Sigmoid colon (tissue), 7 donors: ENCODE results near the gene TRIM9. TPM values are rescaled to one million over a fixed set of nuclear protein-coding genes. Genes with fewer than 3 reads are reported as not detected.

Source experiments
- DNase-seq: peaks from one replicate; pipeline ENCODE4 v3.0.0-alpha.2; 2019
- H3K27ac ChIP-seq, 4 donors: fragments of 200-600 bp; sonication (generic); one replicate each; pipeline ENCODE4 v1.5.1; 2016 to 2019; ENCODE audit warnings: mild to moderate bottlenecking in 1 of 4
- H3K27me3 ChIP-seq, 3 donors: fragments of 200-600 bp; sonication (generic); one replicate each; pipeline ENCODE4 v1.5.1; 2019; ENCODE audit warnings: mild to moderate bottlenecking in 1 of 3
- H3K36me3 ChIP-seq, 4 donors: fragments of 200-600 bp; sonication (generic); one replicate each; pipeline ENCODE4 v1.5.1; 2016 to 2019
- H3K4me1 ChIP-seq, 4 donors: fragments of 200-600 bp; sonication (generic); one replicate each; pipeline ENCODE4 v1.5.1; 2017 to 2019
- H3K4me3 ChIP-seq, 4 donors: fragments of 200-600 bp; sonication (generic); one replicate each; pipeline ENCODE4 v1.5.1; 2017 to 2019; ENCODE audit warnings: mild to moderate bottlenecking in 2 of 4, moderate library complexity in 1 of 4
- H3K9me3 ChIP-seq, 4 donors: fragments of 200-600 bp in 3 of 4; sonication (generic) in 3 of 4; one replicate each; pipeline versions ENCODE4 v1.5.1 to v1.6.1; 2013 to 2019
- EP300 ChIP-seq, 4 donors: sonication (generic); formaldehyde crosslinking; IDR thresholded peaks; one replicate each; pipeline ENCODE4 v1.6.1; 2017; ENCODE audit warnings: antibody characterized with exemption in 4 of 4
- POLR2A ChIP-seq, 2 donors: fragments of 450-650 bp; IDR thresholded peaks; one replicate each; pipeline ENCODE4 v1.6.1; 2016; ENCODE audit warnings: antibody characterized with exemption in 2 of 2, mild to moderate bottlenecking in 2 of 2, moderate library complexity in 2 of 2
- POLR2AphosphoS5 ChIP-seq, 4 donors: sonication (generic); formaldehyde crosslinking; IDR thresholded peaks; one replicate each; pipeline ENCODE4 v1.6.1; 2017; ENCODE audit warnings: antibody characterized with exemption in 4 of 4
- WGBS, 2 donors: extraction: QIAGEN DNeasy Blood & Tissue Kit; methylation state at CpG; one replicate each; pipeline ENCODE4 v1.1.7; 2013; 5-methylcytosine and 5-hydroxymethylcytosine counted together
- intact Hi-C: fragments of 100-400 bp; cut with DNase I; formaldehyde crosslinking; loops from one replicate; pipeline ENCODE4 v1.15.1; 2023
- polyA plus RNA-seq, 3 donors: library from polyadenylated mRNA; stranded (reverse); fragments of 200-250 nt; gene quantifications; one replicate each; pipeline ENCODE4 v1.2.3, GENCODE V29; 2013
- total RNA-seq, 4 donors: library from RNA; depleted of rRNA; stranded (reverse); fragments of >200 nt; gene quantifications; one replicate each; pipeline ENCODE4 v1.1.0, GENCODE V29; 2016
- TF ChIP-seq, protein P1 (sequence below), 4 experiments: fragments of 450-650 bp in 3 of 4; fragments of 200-600 bp in 1 of 4; IDR thresholded peaks; one replicate each; pipeline ENCODE4 v1.5.1; 2016 to 2019; ENCODE audit warnings: antibody characterized with exemption in 4 of 4, mild to moderate bottlenecking in 3 of 4, moderate library complexity in 2 of 4
- donor health status: healthy with polysubstance abuse.
- donor health status: Bipolar disorder and iron deficiency.
- donor health status: healthy.

The TRIM9 gene
- total and polyA plus RNA-seq, 7 donors, result 2.4 to 21.0 (median 13.5) TPM

GRCh38 chr14:51058382-51058781, 36.5 kb downstream of the TRIM9 start:
- WGBS, 2 donors, result 88 to 93% methylated on average over 4 of the region's 4 CpGs
- intact Hi-C loops, result no loop called here
- Histone ChIP-seq H3K27ac (no peak overlapping the region), H3K36me3 (no peaks in the 10 kb centered on the region), H3K9me3 (no peaks in the 10 kb centered on the region), H3K4me1 (no peaks in the 10 kb centered on the region), H3K4me3 (no peak overlapping the region), H3K27me3 (no peaks in the 10 kb centered on the region)
- TF ChIP-seq POLR2AphosphoS5 (IDR thresholded peaks at IDR 0.05), result no peak
- TF ChIP-seq EP300 (IDR thresholded peaks at IDR 0.05), result no peak
- TF ChIP-seq, protein P1, sequence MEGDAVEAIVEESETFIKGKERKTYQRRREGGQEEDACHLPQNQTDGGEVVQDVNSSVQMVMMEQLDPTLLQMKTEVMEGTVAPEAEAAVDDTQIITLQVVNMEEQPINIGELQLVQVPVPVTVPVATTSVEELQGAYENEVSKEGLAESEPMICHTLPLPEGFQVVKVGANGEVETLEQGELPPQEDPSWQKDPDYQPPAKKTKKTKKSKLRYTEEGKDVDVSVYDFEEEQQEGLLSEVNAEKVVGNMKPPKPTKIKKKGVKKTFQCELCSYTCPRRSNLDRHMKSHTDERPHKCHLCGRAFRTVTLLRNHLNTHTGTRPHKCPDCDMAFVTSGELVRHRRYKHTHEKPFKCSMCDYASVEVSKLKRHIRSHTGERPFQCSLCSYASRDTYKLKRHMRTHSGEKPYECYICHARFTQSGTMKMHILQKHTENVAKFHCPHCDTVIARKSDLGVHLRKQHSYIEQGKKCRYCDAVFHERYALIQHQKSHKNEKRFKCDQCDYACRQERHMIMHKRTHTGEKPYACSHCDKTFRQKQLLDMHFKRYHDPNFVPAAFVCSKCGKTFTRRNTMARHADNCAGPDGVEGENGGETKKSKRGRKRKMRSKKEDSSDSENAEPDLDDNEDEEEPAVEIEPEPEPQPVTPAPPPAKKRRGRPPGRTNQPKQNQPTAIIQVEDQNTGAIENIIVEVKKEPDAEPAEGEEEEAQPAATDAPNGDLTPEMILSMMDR (IDR thresholded peaks at IDR 0.05), result no peak
- TF ChIP-seq POLR2A (IDR thresholded peaks at IDR 0.05), result no peak
- DNase-seq, result no peak

GRCh38 chr14:51056421-51056820, 38.5 kb downstream of the TRIM9 start:
- no peak overlapping the region for H3K4me3 ChIP-seq
- no peak overlapping the region for H3K27ac ChIP-seq
- no peaks in the 10 kb centered on the region for H3K9me3 ChIP-seq
- no peaks in the 10 kb centered on the region for H3K36me3 ChIP-seq
- intact Hi-C loops, result no loop called here
- H3K27me3 ChIP-seq, result no peaks in the 10 kb centered on the region
- DNase-seq, result no peak
- TF ChIP-seq EP300 (IDR thresholded peaks at IDR 0.05) (no peak), POLR2A (IDR thresholded peaks at IDR 0.05) (no peak)
- no peaks in the 10 kb centered on the region for H3K4me1 ChIP-seq

GRCh38 chr14:51053157-51053556, 41.7 kb downstream of the TRIM9 start:
- WGBS, 2 donors, result 94 to 96% methylated on average over 2 of the region's 2 CpGs

DNA sequence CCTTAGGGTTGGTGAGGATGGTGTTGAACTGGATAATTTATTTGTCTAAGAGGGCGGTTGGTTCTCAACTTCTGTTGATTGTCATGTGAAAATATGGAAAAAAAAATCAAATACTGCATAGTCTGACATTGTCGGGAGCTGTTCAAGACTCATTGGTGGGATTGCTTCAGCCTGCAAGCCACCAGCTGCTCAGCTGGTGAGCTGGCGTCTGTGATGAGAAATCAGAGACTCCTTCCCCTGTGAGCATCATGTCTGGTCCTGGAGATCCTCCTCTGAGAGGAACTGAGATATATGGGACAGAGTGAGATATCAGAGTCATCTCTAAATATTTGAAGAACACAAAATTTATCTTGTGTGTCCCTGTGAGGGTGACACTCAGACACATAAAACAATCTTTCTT, 49.9 kb downstream of the TRIM9 start:
- TF ChIP-seq POLR2A (IDR thresholded peaks at IDR 0.05) (no peak), POLR2AphosphoS5 (IDR thresholded peaks at IDR 0.05) (no peak), EP300 (IDR thresholded peaks at IDR 0.05) (no peak)
- TF ChIP-seq, protein P1 (IDR thresholded peaks at IDR 0.05), result no peak
- 90 to 91% methylated on average over 3 of the region's 3 CpGs for WGBS, 2 donors
- intact Hi-C loops, result no loop called here

More at GRCh38 chr14:51053157-51053556, 41.7 kb downstream of the TRIM9 start:
- Histone ChIP-seq H3K27ac (no peak overlapping the region), H3K36me3 (no peaks in the 10 kb centered on the region), H3K4me1 (no peaks in the 10 kb centered on the region), H3K9me3 (no peaks in the 10 kb centered on the region), H3K4me3 (no peak overlapping the region), H3K27me3 (no peaks in the 10 kb centered on the region)
- intact Hi-C loops, result no loop called here
- no peak for TF ChIP-seq EP300 (IDR thresholded peaks at IDR 0.05)
- TF ChIP-seq, protein P1 (IDR thresholded peaks at IDR 0.05), result no peak
- TF ChIP-seq POLR2A (IDR thresholded peaks at IDR 0.05), result no peak
- TF ChIP-seq POLR2AphosphoS5 (IDR thresholded peaks at IDR 0.05), result no peak
- no peak for DNase-seq

GRCh38 chr14:51041883-51042282, 53.0 kb downstream of the TRIM9 start:
- TF ChIP-seq POLR2AphosphoS5 (IDR thresholded peaks at IDR 0.05) (no peak), POLR2A (IDR thresholded peaks at IDR 0.05) (no peak)
- TF ChIP-seq, protein P1 (IDR thresholded peaks at IDR 0.05), result no peak
- Histone ChIP-seq H3K9me3 (no peaks in the 10 kb centered on the region), H3K27me3 (no peaks in the 10 kb centered on the region), H3K36me3 (no peaks in the 10 kb centered on the region), H3K4me3 (no peak overlapping the region), H3K4me1 (no peaks in the 10 kb centered on the region), H3K27ac (no peak overlapping the region)
- intact Hi-C loops, result no loop called here
- DNase-seq, result no peak
- 74 to 75% methylated on average over 5 of the region's 5 CpGs for WGBS, 2 donors

More for the DNA sequence above, 49.9 kb downstream of the TRIM9 start:
- Histone ChIP-seq H3K9me3 (no peaks in the 10 kb centered on the region), H3K36me3 (no peaks in the 10 kb centered on the region), H3K27ac (no peak overlapping the region), H3K4me1 (no peaks in the 10 kb centered on the region), H3K4me3 (no peak overlapping the region), H3K27me3 (no peaks in the 10 kb centered on the region)
- no peak for DNase-seq
